CD14-positive monocyte (primary cell): ENCODE results near the gene SIX3. TPM values are rescaled to one million over a fixed set of nuclear protein-coding genes. Genes with fewer than 3 reads are reported as not detected.

Source experiments
- DNase-seq, 3 donors: peaks; one replicate each; pipeline ENCODE4 v3.0.0-alpha.2; 2011 to 2022
- H2AFZ ChIP-seq: 2 replicates; pipeline ENCODE4 v1.6.0; 2012; ENCODE audit warnings: mild to moderate bottlenecking, low read depth, low read length, inconsistent platforms; ENCODE audit not compliant: insufficient read depth, poor library complexity, severe bottlenecking
- H3K27ac ChIP-seq, 2 donors: 1 replicate in 1 of 2; 2 replicates in 1 of 2; pipeline ENCODE4 v1.5.1; 2012 to 2013; ENCODE audit warnings: low read length in 2 of 2, control low read depth in 1 of 2, inconsistent platforms in 1 of 2, low read depth in 1 of 2, mild to moderate bottlenecking in 1 of 2
- H3K27me3 ChIP-seq, 2 donors: one replicate each; pipeline versions ENCODE4 v1.6.0 to v1.6.1; 2011 to 2013; ENCODE audit warnings: low read length in 2 of 2; ENCODE audit not compliant: control insufficient read depth in 2 of 2, insufficient read depth in 2 of 2
- H3K36me3 ChIP-seq, 2 donors: replicated peaks in 1 of 2; 1 replicate in 1 of 2; 2 replicates in 1 of 2; pipeline versions ENCODE4 v1.5.1 to v1.6.1; 2012 to 2013; ENCODE audit warnings: low read length in 2 of 2, control low read depth in 1 of 2, inconsistent platforms in 1 of 2, mild to moderate bottlenecking in 1 of 2; ENCODE audit not compliant: insufficient read depth in 2 of 2, control insufficient read depth in 1 of 2
- H3K4me1 ChIP-seq, 2 donors: 1 replicate in 1 of 2; 2 replicates in 1 of 2; pipeline versions ENCODE4 v1.5.1 to v1.6.1; 2012 to 2013; ENCODE audit warnings: low read length in 2 of 2, control low read depth in 1 of 2, inconsistent platforms in 1 of 2, mild to moderate bottlenecking in 1 of 2, moderate library complexity in 1 of 2; ENCODE audit not compliant: insufficient read depth in 2 of 2, control insufficient read depth in 1 of 2
- H3K4me2 ChIP-seq: replicated peaks from 2 replicates; pipeline ENCODE3; 2012; ENCODE audit warnings: low read length, moderate library complexity, mild to moderate bottlenecking; ENCODE audit not compliant: poor library complexity, severe bottlenecking; ENCODE audit errors: extremely low read depth
- H3K4me3 ChIP-seq, 3 experiments: fragments of 200-600 bp in 1 of 3; sonication (generic) in 1 of 3; replicated peaks in 1 of 3; 1 replicate in 2 of 3; 2 replicates in 1 of 3; pipeline ENCODE4 v1.5.1; 2011 to 2013; ENCODE audit warnings: low read length in 3 of 3, mild to moderate bottlenecking in 3 of 3, control low read depth in 2 of 3, low read depth in 2 of 3, inconsistent platforms in 1 of 3, moderate library complexity in 1 of 3
- H3K79me2 ChIP-seq: 2 replicates; pipeline ENCODE4 v1.6.0; 2012; ENCODE audit warnings: mild to moderate bottlenecking, control low read depth, inconsistent platforms, low read length, moderate library complexity; ENCODE audit not compliant: insufficient read depth
- H3K9ac ChIP-seq: 2 replicates; pipeline ENCODE4 v1.6.0; 2017; ENCODE audit warnings: low read length, mild to moderate bottlenecking; ENCODE audit not compliant: insufficient read depth, poor library complexity, severe bottlenecking
- H3K9me3 ChIP-seq, 2 donors: replicated peaks in 1 of 2; 1 replicate in 1 of 2; 2 replicates in 1 of 2; pipeline versions ENCODE4 v1.5.1 to v1.6.1; 2012 to 2013; ENCODE audit warnings: low read length in 2 of 2, control low read depth in 1 of 2; ENCODE audit not compliant: control insufficient read depth in 1 of 2, insufficient read depth in 1 of 2
- H4K20me1 ChIP-seq: 2 replicates; pipeline ENCODE4 v1.6.0; 2012; ENCODE audit warnings: mild to moderate bottlenecking, low read length, control low read depth, moderate library complexity; ENCODE audit not compliant: insufficient read depth
- H3K27ac Mint-ChIP-seq, 7 donors: one replicate each; pipeline ENCODE4 v1.8.0; 2020; ENCODE audit warnings: mild to moderate bottlenecking in 7 of 7, mixed read lengths in 7 of 7, moderate library complexity in 6 of 7, inconsistent platforms in 2 of 7
- H3K27me3 Mint-ChIP-seq, 3 donors: one replicate each; pipeline ENCODE4 v1.8.0; 2021 to 2022; ENCODE audit warnings: low read depth in 3 of 3, mild to moderate bottlenecking in 3 of 3, mixed read lengths in 3 of 3, moderate library complexity in 3 of 3, inconsistent platforms in 1 of 3
- H3K36me3 Mint-ChIP-seq, 2 donors: one replicate each; pipeline ENCODE4 v1.8.0; 2020; ENCODE audit warnings: mixed read lengths in 2 of 2, inconsistent platforms in 1 of 2, mild to moderate bottlenecking in 1 of 2
- H3K4me1 Mint-ChIP-seq: one replicate; pipeline ENCODE4 v1.8.0; 2020; ENCODE audit warnings: mild to moderate bottlenecking, mixed read lengths
- H3K4me3 Mint-ChIP-seq, 2 donors: one replicate each; pipeline ENCODE4 v1.8.0; 2020; ENCODE audit warnings: mild to moderate bottlenecking in 2 of 2, mixed read lengths in 2 of 2, moderate library complexity in 1 of 2
- H3K9me3 Mint-ChIP-seq, 7 donors: one replicate each; pipeline ENCODE4 v1.8.0; 2020 to 2022; ENCODE audit warnings: mixed read lengths in 7 of 7, mild to moderate bottlenecking in 6 of 7, moderate library complexity in 6 of 7, inconsistent platforms in 2 of 7
- CTCF ChIP-seq: fragments of 200-600 bp; IDR thresholded peaks from one replicate; pipeline ENCODE4 v1.8.0; 2022; ENCODE audit warnings: antibody characterized with exemption, mild to moderate bottlenecking
- WGBS: methylation state at CpG from one replicate; pipeline ENCODE4 v1.1.5; 2013; ENCODE audit warnings: missing lambda C conversion rate; ENCODE audit not compliant: insufficient coverage; 5-methylcytosine and 5-hydroxymethylcytosine counted together
- intact Hi-C, 2 donors: fragments of 100-400 bp; cut with micrococcal nuclease; formaldehyde crosslinking; loops; one replicate each; pipeline versions ENCODE4 v1.15.0 to v1.15.1; 2023
- polyA plus RNA-seq, 3 donors: library from polyadenylated mRNA; depleted of rRNA in 1 of 3; unstranded in 2 of 3; stranded (reverse) in 1 of 3; fragments of 300-500 nt in 2 of 3; fragments of >200 nt in 1 of 3; fragmentation: Illumina TruSeq in 2 of 3; gene quantifications; 1 replicate in 2 of 3; 2 replicates in 1 of 3; pipeline ENCODE4 v1.2.3, GENCODE V29; 2012 to 2021

The SIX3 gene
- polyA plus RNA-seq, 3 donors: not detected

- no peak for DNase-seq
- H3K4me1 Mint-ChIP-seq: peaks cover 18% of the 10 kb centered on the region
Observed at GRCh38 chr2:44948565-44949328, 7.2 kb downstream of the SIX3 start.

More at GRCh38 chr2:44948565-44949328, 7.2 kb downstream of the SIX3 start:
- Histone ChIP-seq H3K4me3 (no peak overlapping the region), H4K20me1 (no peaks in the 10 kb centered on the region), H3K4me1 (peaks cover 5 to 13% of the 10 kb centered on the region in 2 donors), H3K27ac (no peak overlapping the region), H3K4me2 (no peak overlapping the region), H3K9ac (no peak overlapping the region), H3K27me3 (peaks cover 89 to 99% of the 10 kb centered on the region in 2 donors), H3K79me2 (no peaks in the 10 kb centered on the region), H3K9me3 (peaks cover 0 to 43% of the 10 kb centered on the region in 2 donors), H2AFZ (no peak overlapping the region), H3K36me3 (no peaks in the 10 kb centered on the region)
- H3K27me3 Mint-ChIP-seq: peaks cover 92 to 98% (median 95%) of the 10 kb centered on the region in 3 donors
- H3K27ac Mint-ChIP-seq: peak overlapping the region in 1 of 7 donors; percentile 46
- WGBS: 75% methylated on average over 14 of the region's 18 CpGs
- TF ChIP-seq CTCF: no peak
- H3K9me3 Mint-ChIP-seq: peaks cover 0 to 24% (median 4%) of the 10 kb centered on the region in 7 donors
- peak overlapping the region in 1 of 2 donors; percentile 72 for H3K4me3 Mint-ChIP-seq
- intact Hi-C loops: no loop called here
- H3K36me3 Mint-ChIP-seq: peaks cover 0 to 5% of the 10 kb centered on the region in 2 donors
